Subcutaneous abdominal adipose tissue (tissue), 5 donors: Measurements from ENCODE around the gene TTN.
A peak's percentile ranks its signal among the peaks of the same experiment; 100 is the strongest.

Source experiments
- H3K27ac ChIP-seq: one replicate; pipeline ENCODE4 v1.7.0; 2013; ENCODE audit warnings: low read depth, mild to moderate bottlenecking, inconsistent platforms, low read length, moderate library complexity
- H3K27me3 ChIP-seq, 5 donors: one replicate each; pipeline ENCODE4 v1.7.0; 2013; ENCODE audit warnings: low read length in 5 of 5, inconsistent platforms in 1 of 5; ENCODE audit not compliant: control insufficient read depth in 5 of 5, insufficient read depth in 4 of 5
- H3K36me3 ChIP-seq, 5 donors: one replicate each; pipeline ENCODE4 v1.7.0; 2013; ENCODE audit warnings: low read length in 5 of 5; ENCODE audit not compliant: control insufficient read depth in 5 of 5, insufficient read depth in 5 of 5
- H3K4me1 ChIP-seq, 5 donors: one replicate each; pipeline ENCODE4 v1.7.0; 2013; ENCODE audit warnings: low read length in 5 of 5, mild to moderate bottlenecking in 3 of 5, moderate library complexity in 1 of 5; ENCODE audit not compliant: control insufficient read depth in 5 of 5, insufficient read depth in 5 of 5
- H3K4me3 ChIP-seq, 5 donors: one replicate each; pipeline ENCODE4 v1.7.0; 2013; ENCODE audit warnings: low read length in 5 of 5, low read depth in 1 of 5
- H3K9ac ChIP-seq, 5 donors: one replicate each; pipeline ENCODE4 v1.7.0; 2013; ENCODE audit warnings: low read length in 5 of 5, mild to moderate bottlenecking in 4 of 5, moderate library complexity in 3 of 5
- H3K9me3 ChIP-seq, 5 donors: one replicate each; pipeline ENCODE4 v1.7.0; 2013; ENCODE audit warnings: low read length in 5 of 5; ENCODE audit not compliant: control insufficient read depth in 5 of 5
- donor health status: healthy.
- donor health status: healthy.
- donor health status: healthy.
- donor health status: healthy.
- donor health status: healthy.

The TTN gene

DNA sequence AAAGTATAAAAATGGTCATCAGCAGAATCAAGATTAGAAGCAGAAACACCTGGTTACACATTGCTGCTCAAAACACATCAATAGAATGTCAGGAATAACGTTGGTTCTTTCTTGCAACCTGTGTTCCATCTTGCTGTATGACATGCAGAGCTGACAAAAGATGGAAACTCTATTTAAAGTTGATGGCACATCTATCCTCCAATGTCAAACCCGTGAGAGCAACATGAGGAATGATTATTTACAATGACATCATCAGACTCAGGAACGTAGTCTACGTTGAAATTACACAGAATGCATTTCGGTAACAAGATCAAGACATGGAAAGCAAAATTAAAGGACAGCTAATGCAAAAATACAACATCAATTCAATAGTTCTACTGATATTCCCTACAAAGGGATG lies 26.2 kb upstream of the TTN start:
- Histone ChIP-seq H3K27ac (no peak overlapping the region), H3K9me3 (no peaks in the 10 kb centered on the region), H3K4me3 (no peak overlapping the region), H3K27me3 (no peaks in the 10 kb centered on the region), H3K4me1 (peaks cover 0 to 5% (median 0%) of the 10 kb centered on the region in 5 donors), H3K36me3 (peaks cover 0 to 3% (median 0%) of the 10 kb centered on the region in 5 donors), H3K9ac (no peak overlapping the region)

- Histone ChIP-seq H3K4me3 (no peak overlapping the region), H3K9ac (no peak overlapping the region), H3K27me3 (no peaks in the 10 kb centered on the region), H3K36me3 (peaks cover 0 to 3% (median 0%) of the 10 kb centered on the region in 5 donors), H3K27ac (no peak overlapping the region), H3K9me3 (no peaks in the 10 kb centered on the region), H3K4me1 (peaks cover 0 to 5% (median 0%) of the 10 kb centered on the region in 5 donors)
Observed at GRCh38 chr2:178830451-178830850, 23.2 kb upstream of the TTN start.

DNA sequence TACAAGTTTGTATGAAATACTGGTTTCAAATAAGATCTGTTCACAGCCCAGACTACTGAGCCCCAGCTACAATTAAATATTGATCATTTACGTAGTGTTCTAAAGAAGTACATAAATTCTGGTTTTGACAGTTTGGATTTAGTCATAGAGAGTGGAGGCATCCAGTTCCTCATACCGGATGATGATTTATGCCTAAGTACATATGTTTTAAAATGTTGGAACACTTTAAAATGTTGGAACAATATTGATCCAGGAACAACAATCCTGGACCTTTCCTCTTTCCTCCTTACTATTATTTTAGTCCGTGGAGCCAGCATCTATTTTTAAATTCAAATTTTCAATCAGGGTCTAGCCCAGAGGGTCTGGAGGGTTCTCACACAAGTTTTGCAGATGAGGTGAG lies 22.8 kb upstream of the TTN start:
- Histone ChIP-seq H3K4me1 (peaks cover 0 to 5% (median 0%) of the 10 kb centered on the region in 5 donors), H3K27ac (no peak overlapping the region), H3K36me3 (peaks cover 0 to 3% (median 0%) of the 10 kb centered on the region in 5 donors), H3K9ac (no peak overlapping the region), H3K9me3 (no peaks in the 10 kb centered on the region), H3K4me3 (no peak overlapping the region), H3K27me3 (no peaks in the 10 kb centered on the region)

- H3K4me1 ChIP-seq = peaks cover 0 to 5% (median 0%) of the 10 kb centered on the region in 5 donors
- no peak overlapping the region for H3K4me3 ChIP-seq
- no peaks in the 10 kb centered on the region for H3K9me3 ChIP-seq
- H3K9ac ChIP-seq = no peak overlapping the region
- peaks cover 0 to 3% (median 0%) of the 10 kb centered on the region in 5 donors for H3K36me3 ChIP-seq
- no peak overlapping the region for H3K27ac ChIP-seq
- H3K27me3 ChIP-seq = no peaks in the 10 kb centered on the region
Observed at GRCh38 chr2:178829299-178829960, 22.2 kb upstream of the TTN start.

GRCh38 chr2:178828486-178828881 lies 21.3 kb upstream of the TTN start:
- Histone ChIP-seq H3K27me3 (no peaks in the 10 kb centered on the region), H3K4me1 (peaks cover 0 to 5% (median 0%) of the 10 kb centered on the region in 5 donors), H3K9me3 (no peaks in the 10 kb centered on the region), H3K27ac (no peak overlapping the region), H3K4me3 (no peak overlapping the region), H3K36me3 (no peaks in the 10 kb centered on the region), H3K9ac (no peak overlapping the region)

- peak overlapping the region in 1 of 5 donors; percentile 1 for H3K4me3 ChIP-seq
- H3K4me1 ChIP-seq = peaks cover 0 to 5% (median 0%) of the 10 kb centered on the region in 5 donors
- H3K9me3 ChIP-seq = no peaks in the 10 kb centered on the region
- no peak overlapping the region for H3K9ac ChIP-seq
- no peak overlapping the region for H3K27ac ChIP-seq
- H3K27me3 ChIP-seq = no peaks in the 10 kb centered on the region
- H3K36me3 ChIP-seq = no peaks in the 10 kb centered on the region
Observed at GRCh38 chr2:178827739-178828485, 20.7 kb upstream of the TTN start.

DNA sequence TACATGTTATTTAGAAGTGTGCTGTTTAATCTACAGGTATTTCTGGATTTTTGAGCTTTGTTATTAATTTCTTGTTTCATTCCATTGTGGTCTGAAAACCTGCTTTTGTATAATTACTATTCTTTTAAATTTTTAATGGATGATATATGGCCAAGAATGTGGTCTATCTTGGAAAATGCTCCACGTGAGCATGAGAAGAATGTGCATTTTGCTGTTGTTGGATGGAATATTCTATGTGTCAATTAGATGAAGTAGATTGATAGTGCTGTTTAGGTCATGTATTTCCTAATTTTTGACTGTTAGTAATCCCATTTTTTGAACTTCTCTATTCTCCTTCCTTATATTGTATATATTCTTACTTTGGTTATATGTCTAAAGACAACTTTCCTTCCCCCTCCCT lies 19.9 kb upstream of the TTN start:
- Histone ChIP-seq H3K4me3 (no peak overlapping the region), H3K9ac (no peak overlapping the region), H3K27ac (no peak overlapping the region), H3K27me3 (no peaks in the 10 kb centered on the region), H3K9me3 (no peaks in the 10 kb centered on the region), H3K36me3 (no peaks in the 10 kb centered on the region), H3K4me1 (peaks cover 0 to 5% (median 0%) of the 10 kb centered on the region in 5 donors)

- H3K36me3 ChIP-seq = no peaks in the 10 kb centered on the region
- H3K27me3 ChIP-seq = no peaks in the 10 kb centered on the region
- H3K4me1 ChIP-seq = peaks cover 0 to 5% (median 0%) of the 10 kb centered on the region in 5 donors
- no peak overlapping the region for H3K9ac ChIP-seq
- no peaks in the 10 kb centered on the region for H3K9me3 ChIP-seq
- no peak overlapping the region for H3K4me3 ChIP-seq
- H3K27ac ChIP-seq = no peak overlapping the region
Observed at GRCh38 chr2:178825183-178825582, 18.0 kb upstream of the TTN start.

GRCh38 chr2:178824181-178824580 lies 17.0 kb upstream of the TTN start:
- no peak overlapping the region for H3K9ac ChIP-seq
- H3K36me3 ChIP-seq = no peaks in the 10 kb centered on the region
- no peak overlapping the region for H3K27ac ChIP-seq
- no peaks in the 10 kb centered on the region for H3K9me3 ChIP-seq
- H3K27me3 ChIP-seq = no peaks in the 10 kb centered on the region
- H3K4me1 ChIP-seq = peaks cover 0 to under 1% (median 0%) of the 10 kb centered on the region in 5 donors
- no peak overlapping the region for H3K4me3 ChIP-seq

DNA sequence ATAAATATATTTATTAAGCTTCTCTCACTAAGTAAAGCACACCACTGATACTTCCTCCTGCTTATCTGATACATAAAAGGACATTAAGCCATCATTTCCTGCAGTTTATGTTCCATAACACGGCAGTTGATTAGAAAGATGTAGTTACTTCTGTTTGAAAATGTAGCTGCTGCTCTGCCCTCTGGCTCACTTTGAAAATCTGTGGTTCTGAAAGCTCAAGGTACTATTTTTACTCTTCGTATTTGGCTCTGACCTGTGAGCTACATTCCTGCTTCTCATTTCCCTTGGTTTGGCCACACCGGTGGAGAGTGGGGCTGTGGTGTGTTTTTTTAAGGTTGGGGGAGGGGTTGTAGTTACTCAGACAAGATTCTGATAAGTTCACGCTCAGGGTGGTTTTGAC lies 12.8 kb upstream of the TTN start:
- H3K4me3 ChIP-seq = no peak overlapping the region
- H3K36me3 ChIP-seq = no peaks in the 10 kb centered on the region
- H3K27ac ChIP-seq = no peak overlapping the region
- no peaks in the 10 kb centered on the region for H3K27me3 ChIP-seq
- H3K9me3 ChIP-seq = no peaks in the 10 kb centered on the region
- no peaks in the 10 kb centered on the region for H3K4me1 ChIP-seq
- H3K9ac ChIP-seq = no peak overlapping the region
